GM12891 (cell line): Measurements from ENCODE around the gene S100A8.

Experiments used
- PAX5 ChIP-seq: IDR thresholded peaks from 2 replicates; pipeline ENCODE4 v1.6.1; 2011; ENCODE audit warnings: low read length, moderate library complexity, mild to moderate bottlenecking; ENCODE audit not compliant: insufficient read depth, severe bottlenecking
- POLR2A ChIP-seq: IDR thresholded peaks from 2 replicates; pipeline ENCODE4 v1.6.1; 2011; ENCODE audit warnings: low read depth, low read length, control low read depth
- POLR2AphosphoS5 ChIP-seq: IDR thresholded peaks from 2 replicates; pipeline ENCODE4 v1.6.1; 2011; ENCODE audit warnings: low read depth, low read length, control low read depth
- TAF1 ChIP-seq: IDR thresholded peaks from 2 replicates; pipeline ENCODE4 v1.6.1; 2011; ENCODE audit warnings: low read depth, low read length, control low read depth

DNA sequence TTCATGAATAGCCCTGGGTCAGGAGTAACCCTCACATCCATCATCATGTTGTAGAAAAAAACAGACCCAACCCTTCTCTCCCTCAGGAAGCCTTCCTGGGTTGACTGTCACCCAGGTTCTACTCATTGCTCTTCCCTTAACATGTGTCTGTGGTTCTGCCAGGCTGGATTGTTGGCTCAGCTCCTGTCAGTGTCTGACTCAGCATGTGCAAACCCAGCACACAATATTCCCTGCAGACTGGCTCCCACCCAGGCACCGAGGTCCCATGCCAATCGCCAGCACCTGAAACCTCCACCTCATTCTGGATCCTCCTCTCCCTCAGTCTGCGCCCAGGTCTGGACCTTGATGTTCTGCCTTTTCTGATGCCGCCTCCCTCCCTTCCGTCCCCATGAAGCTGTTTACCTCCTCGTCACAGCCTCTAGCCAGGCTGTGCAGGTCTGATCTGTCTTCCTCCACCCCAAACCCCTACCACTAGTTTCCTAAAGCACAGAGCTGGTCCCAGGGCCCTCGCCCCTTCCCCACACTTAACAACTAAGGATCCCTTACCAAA is 4.3 kb upstream of the S100A8 start:
- no peak for TF ChIP-seq POLR2A
- no peak for TF ChIP-seq TAF1
- no peak for TF ChIP-seq POLR2AphosphoS5
- no peak for TF ChIP-seq PAX5
